ENCODE results near the gene TPT1. TPM values are rescaled to one million over a fixed set of nuclear protein-coding genes. Genes with fewer than 3 reads are reported as not detected.
A peak's percentile ranks its signal among the peaks of the same experiment; 100 is the strongest.

Gene TPT1
- total RNA-seq, 1 donor from 2014 or later: 5,010 TPM

DNA sequence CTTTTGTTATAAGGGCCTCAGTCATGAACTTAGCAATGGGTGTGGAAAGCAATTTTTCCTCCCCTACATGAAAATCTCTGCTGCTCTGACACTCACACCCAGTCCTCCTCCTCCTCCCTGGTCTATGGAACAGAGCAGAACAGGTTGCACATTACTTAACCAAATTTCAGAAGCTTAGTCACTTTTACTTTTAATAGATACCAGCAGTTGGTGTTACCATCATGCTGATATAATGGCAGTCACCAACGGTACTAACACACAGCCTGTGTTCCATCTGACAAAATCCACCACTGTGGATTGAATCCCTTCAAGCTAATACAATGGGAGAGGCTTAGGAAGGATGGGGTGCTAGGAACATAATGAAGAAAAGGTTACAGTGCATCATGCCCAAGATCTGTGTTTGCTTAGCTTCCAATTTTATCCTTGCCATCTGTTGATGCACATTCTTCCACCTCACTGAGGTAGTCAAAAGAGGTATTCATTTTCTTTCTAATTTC lies 9.8 kb downstream of the TPT1 start:
- Histone ChIP-seq H3K36me3 (peaks cover 29% of the 10 kb centered on the region), H3K9me3 (no peaks in the 10 kb centered on the region), H3K27me3 (ENCODE audit: low read depth) (no peaks in the 10 kb centered on the region), H3K4me3 (no peak overlapping the region), H3K27ac (no peak overlapping the region), H3K4me1 (peaks cover 83% of the 10 kb centered on the region)
- TF ChIP-seq CTCF (IDR thresholded peaks at IDR 0.05): no peak
- ATAC-seq: no peak
- no peak for DNase-seq
- intact Hi-C loops (cut with DNase I): no loop called here

DNA sequence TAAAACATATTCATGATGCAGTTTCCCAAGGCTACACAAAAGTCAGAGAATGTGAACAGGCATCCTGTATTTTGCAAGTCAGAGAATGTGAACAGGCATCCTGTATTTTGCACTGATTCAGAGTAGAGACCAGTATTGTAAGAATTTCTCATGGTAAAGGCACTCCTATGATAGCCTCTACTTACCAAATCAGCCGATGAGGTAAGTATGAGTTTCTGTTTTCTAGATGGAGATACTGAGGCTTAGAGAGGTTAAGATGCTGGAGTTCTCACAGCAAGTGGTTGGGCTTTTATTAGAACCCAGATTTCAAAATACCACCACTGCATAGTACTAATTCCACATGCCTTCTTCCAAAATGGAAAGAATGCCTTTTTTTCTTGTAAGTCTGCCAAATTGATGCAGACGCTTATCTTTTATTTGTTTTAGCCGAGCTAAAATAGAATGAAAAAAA lies 12.3 kb downstream of the TPT1 start:
- no peak for ATAC-seq
- no peak for TF ChIP-seq CTCF (IDR thresholded peaks at IDR 0.05)

DNA sequence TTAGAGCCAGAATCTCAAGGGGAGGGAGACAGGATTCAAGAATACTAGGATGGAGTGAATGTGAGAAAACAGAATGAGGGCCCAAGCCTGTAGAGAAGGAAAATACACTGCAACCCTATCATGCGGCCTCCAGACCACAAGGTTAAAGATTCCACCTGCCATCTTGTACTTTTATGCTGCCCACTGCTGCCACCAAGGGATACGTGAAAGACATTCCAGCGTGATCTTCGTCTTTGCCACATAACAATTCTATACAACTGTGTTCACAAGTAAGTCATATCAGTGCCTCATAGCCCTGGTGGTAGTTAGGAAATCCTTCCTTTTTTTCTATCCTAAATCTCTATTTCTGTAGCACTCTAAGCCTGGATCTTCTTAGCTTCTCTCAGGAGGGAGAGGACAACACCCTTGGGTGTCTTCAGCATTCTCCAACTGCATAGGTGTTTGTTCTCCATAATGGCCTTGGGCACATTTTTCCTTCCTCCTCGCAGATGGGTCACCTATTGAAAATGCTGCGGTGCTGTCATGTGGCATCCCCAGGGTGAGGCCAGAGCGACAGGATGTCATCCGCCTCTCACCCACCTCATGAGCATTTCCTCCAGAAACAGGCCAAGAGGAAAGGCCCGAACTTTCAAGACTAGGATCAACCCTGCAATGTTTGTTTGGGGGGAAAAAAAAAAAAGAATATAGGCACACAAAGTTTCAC lies 13.6 kb downstream of the TPT1 start:
- TF ChIP-seq CTCF (IDR thresholded peaks at IDR 0.05): no peak
- no peak overlapping the region for H3K4me3 ChIP-seq
- H3K9me3 ChIP-seq: no peaks in the 10 kb centered on the region
- DNase-seq (no peak), ATAC-seq (no peak)
- peak overlapping the region; percentile 48 for H3K27ac ChIP-seq
- no peaks in the 10 kb centered on the region for H3K36me3 ChIP-seq
- intact Hi-C loops (cut with DNase I): no loop called here
- H3K4me1 ChIP-seq: peaks cover 59% of the 10 kb centered on the region
- H3K27me3 ChIP-seq (ENCODE audit: low read depth): no peaks in the 10 kb centered on the region

More for the DNA sequence above, 12.3 kb downstream of the TPT1 start:
- Histone ChIP-seq H3K4me3 (peak overlapping the region; percentile 32), H3K9me3 (no peaks in the 10 kb centered on the region), H3K27me3 (ENCODE audit: low read depth) (no peaks in the 10 kb centered on the region), H3K4me1 (peaks cover 71% of the 10 kb centered on the region), H3K27ac (peak overlapping the region; percentile 80), H3K36me3 (peaks cover 5% of the 10 kb centered on the region)
- intact Hi-C loops (cut with DNase I): no loop called here
- no peak for DNase-seq

DNA sequence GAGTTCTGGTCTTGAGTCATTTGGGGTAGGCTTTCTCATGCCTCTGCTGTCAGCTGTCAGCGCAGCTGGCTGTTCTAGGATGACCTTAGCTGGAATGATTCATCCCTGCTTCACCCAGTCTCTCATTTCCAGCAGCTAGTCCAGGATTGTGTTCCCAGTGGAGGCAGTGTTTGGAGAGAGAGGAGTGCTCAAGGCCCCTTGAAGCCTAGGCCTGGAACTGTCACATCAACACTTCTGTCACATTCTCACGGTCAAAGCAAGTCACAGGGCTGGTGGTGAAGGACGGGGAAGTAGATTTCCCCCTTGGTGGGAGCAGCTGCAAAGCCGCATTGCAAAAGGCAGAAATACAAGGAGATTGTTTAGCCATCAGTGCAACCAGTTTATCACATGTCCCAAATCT lies 15.2 kb downstream of the TPT1 start:
- Histone ChIP-seq H3K27me3 (ENCODE audit: low read depth) (no peaks in the 10 kb centered on the region), H3K36me3 (no peaks in the 10 kb centered on the region), H3K4me1 (peaks cover 59% of the 10 kb centered on the region), H3K27ac (peak overlapping the region; percentile 48), H3K4me3 (no peak overlapping the region), H3K9me3 (no peaks in the 10 kb centered on the region)
- intact Hi-C loops (cut with DNase I): no loop called here
- ATAC-seq (peak; percentile 45 to 58), DNase-seq (no peak)
- TF ChIP-seq CTCF (IDR thresholded peaks at IDR 0.05): no peak

DNA sequence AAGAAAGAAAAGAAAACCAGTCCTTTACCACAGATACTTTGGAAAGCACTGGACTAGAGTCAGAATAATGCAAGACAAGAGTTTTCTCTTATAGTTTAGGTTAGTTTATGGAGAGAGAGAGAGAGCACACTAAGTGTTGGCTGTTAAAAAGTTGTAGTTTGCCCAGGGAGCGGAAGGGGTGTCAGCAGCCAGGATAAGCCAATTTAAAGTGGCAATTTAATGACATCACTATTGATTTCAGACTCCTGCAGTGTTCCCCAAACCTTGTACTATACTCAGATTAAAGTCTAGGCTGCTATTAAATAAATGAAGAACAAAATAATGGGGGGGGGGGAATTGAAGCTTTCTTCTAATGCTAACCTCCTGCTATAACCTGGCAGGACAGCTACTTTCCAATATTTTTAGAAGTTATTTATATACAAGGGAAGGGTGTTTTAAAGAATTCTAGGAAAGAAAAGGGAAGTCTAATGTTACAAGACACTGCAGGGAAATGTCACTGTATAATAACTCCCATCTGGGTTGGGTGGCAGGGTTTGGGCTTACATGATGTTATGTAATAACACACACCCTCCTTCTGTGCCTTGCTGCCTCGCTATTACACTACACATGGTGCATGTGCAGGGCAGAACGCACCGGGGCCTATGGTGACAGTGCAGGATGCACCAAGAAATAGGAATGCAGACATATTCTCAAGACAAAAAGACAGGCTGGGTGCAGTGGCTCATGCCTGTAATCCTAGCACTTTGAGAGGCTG lies 19.9 kb downstream of the TPT1 start:
- Histone ChIP-seq H3K27me3 (ENCODE audit: low read depth) (no peaks in the 10 kb centered on the region), H3K4me3 (no peak overlapping the region), H3K9me3 (no peaks in the 10 kb centered on the region), H3K27ac (no peak overlapping the region), H3K4me1 (peaks cover 25% of the 10 kb centered on the region), H3K36me3 (no peaks in the 10 kb centered on the region)
- no peak for TF ChIP-seq CTCF (IDR thresholded peaks at IDR 0.05)
- ATAC-seq: peak; percentile 54 to 79
- DNase-seq: peak; percentile 67
- intact Hi-C loops (cut with DNase I): no loop called here
